GM18519 (cell line): ENCODE data around the gene AHCYL2.
"Not testable (repeated sequence)": the region's sequence is repeated elsewhere in the genome, so short reads cannot be mapped to it uniquely, and the experiment has no call there.

Experiments used
- ATAC-seq: cut with Tn5 transposase; IDR thresholded peaks from one replicate; pipeline ENCODE4 v1.9.1; 2021; ENCODE audit warnings: mild to moderate bottlenecking, moderate library complexity; ENCODE audit not compliant: unreplicated experiment, low FRiP score

The AHCYL2 gene

DNA sequence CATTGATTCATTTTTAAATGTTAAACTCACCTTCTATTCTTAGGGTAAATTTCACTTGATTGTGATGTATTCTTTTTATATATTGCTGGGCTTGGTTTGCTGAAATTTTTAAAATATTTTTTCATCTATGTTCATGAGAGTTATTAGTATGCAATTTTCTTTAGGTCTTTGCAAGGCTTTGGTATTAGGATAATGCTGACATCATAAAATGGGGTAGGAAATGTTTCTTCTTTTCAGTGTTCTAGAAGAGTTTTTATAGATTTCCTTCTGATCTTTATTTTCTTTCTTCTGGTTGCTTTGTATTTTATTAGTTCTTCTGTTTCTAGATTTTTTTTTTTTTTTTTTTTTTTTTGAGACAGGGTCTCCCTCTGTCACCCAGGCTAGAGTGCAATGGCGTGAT lies 56.3 kb downstream of the AHCYL2 start:
- no peak for ATAC-seq

DNA sequence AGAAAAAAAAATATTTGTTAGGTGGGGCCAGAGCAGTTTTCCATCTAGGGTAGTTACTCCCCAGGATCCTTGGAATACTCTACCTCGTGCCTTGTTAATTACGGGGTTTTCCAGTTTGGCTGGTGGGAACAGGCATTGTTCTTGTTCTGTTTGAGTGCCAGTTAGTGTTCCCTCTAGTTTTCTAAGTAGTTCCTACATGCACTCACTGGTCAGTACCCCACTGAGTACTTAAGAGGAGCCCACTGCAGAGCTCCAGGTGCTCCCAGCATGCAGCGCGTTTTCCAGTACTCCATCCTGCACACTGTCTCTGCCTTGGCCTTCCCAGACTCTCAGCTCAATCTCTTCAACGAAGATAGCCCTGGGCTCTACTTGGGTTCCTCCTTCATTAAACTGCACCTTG lies 58.0 kb downstream of the AHCYL2 start:
- no peak for ATAC-seq

DNA sequence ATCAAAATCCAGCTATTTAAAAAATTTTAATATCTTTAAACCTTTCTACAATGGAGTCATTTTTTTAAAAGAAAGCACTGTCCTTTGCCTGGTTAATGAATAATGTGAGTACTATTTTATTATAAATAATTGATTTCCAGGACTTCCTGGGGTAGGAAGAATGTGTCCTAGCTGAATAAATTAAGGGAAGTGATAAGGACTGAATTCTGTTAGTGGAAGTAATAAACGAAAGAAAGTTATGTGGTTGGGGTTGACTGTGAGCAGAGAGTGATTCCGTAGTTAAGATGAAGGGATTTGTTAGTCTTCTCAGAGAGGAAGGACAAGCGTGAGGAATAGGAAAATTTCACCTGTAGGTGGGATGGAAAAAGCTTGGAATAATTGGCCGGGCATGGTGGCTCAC lies 59.1 kb downstream of the AHCYL2 start:
- ATAC-seq = no peak

DNA sequence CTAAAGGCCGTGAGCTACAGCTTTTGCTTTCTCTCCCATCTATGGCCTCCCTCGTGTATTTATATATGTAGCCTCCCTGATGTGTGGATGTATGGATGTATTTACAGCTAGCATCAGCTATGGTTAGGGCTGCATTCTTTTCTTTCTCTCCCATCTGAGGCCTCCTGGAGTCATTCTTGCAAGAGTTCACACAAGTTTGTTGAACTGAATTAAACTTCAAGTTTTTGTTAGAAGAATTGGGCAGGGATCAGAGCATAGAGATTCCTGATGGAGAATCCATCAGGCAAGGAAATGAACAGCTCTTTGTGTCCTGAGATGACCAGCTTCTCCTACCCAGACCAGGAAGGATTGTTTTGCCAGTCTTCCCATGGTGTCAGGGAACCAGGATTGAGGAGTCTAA lies 60.3 kb downstream of the AHCYL2 start:
- no peak for ATAC-seq

DNA sequence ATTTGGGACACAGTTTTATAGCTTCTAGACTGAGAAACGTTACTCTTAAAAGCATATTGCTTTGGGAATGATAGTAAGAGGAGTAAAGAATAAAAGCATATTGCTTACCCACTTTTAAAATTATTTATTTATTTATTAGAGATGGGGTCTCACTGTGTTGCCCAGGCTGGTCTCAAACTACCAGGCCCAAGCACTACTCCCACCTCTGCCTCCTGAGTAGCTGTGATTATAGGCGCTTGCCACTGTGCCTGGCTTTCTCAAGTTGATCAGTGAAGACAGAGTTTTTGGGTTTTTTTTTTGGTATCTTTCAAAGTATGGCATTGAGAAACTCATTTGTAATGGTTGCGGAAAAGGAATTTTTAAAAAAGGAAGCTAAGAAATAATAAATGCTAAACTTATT lies 68.0 kb downstream of the AHCYL2 start:
- ATAC-seq = no peak

DNA sequence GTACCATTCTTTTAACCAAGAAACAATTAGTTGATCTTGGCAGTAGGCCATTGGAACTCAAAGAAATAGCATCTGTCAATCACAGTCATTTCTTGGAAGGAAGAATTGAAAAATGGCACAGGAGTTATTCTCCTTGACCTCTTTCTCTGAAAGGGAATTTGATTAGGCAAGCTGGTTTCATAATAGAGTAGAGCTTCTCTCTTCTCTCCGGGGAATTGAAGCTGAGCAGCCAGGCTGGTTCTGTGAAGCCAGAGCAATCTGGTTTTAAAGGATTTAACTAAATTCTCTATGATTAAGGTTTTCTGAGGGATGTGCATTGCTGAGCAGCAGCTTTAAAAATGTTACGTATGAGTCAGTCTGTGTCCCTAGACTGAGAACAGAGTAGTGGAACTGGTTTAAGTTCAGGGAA lies 70.2 kb downstream of the AHCYL2 start:
- no peak for ATAC-seq

DNA sequence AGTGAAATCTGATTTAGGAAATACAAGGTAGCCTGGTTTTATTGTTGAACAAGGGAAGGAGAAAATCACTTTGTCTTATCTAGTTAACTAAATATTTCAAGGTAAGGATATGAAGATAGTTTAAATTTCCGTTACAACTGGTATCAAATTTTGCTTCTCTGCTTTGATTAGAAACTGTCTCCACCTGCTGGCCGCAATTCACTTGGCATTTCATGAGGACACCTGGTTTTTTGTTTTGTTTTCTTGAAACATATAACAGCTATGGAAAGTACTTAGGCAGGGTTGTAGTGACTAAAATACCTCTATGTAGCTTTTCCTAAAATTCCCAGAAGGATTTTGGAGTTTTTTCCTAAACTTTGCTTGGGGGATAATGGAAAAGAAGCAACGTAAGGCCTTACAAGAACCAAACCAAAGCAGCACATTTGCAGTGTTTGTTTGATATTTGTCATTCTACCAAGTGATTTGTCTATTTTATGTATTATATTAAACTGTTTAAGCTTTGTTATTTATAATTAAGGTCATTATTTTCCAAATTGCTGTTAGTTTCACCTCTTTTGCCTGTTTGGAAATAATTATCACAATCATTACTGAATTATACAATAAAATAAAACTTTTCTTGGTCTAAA lies 73.6 kb downstream of the AHCYL2 start:
- no peak for ATAC-seq

DNA sequence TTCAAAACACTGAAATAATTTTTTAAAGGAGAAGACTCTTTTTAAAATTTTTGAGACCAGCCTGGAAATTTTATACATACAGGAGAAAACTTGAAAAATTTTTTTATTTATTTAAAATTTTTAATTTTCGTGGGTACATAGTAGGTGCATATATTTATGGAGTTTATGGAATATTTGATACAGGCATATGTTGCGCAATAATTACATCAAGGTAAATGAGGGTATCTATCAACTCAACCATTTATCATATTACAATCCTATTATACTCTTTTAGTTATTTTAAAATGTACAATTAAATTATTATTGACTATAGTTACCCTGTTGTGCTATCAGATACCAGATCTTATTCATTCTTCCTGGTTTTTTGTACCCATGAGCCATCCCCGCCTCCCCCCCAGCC lies 75.1 kb downstream of the AHCYL2 start:
- ATAC-seq = no peak

DNA sequence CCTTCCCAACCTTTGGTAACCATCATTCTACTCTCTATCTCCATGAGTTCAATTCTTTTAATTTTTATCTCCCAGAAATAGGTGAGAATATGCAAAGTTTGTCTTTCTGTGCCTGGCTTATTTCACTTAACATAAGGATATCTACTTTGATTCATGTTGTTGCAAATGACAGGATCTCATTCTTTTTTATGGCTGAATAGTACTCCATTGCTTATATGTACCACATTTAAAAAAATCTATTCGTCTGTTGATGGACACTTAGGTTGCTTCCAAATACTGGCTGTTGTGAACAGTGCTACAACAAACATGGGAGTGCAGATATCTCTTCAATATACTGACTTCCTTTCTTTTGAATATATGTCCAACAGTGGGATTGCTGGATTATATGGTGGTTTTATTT lies 75.5 kb downstream of the AHCYL2 start:
- not testable (repeated sequence) for ATAC-seq

DNA sequence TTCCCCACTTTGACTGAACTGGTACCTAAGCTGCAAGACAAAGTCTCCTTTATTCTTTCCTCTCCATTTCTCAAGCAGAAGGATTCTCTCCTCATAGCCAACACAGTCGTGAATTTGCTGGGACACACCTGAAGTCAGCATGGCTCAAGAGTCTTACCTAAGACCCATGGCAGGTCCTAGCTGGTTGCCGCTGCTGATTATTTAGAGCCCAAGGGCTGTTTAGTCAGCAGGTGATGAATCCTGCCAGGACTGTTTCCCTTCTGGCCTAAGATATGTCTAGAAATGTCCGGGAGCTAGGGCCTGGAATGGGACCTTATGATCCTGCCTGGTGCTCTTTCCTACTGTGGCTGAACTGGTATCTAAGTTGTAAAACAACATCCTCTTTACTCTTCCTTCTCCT lies 82.8 kb downstream of the AHCYL2 start:
- no peak for ATAC-seq

DNA sequence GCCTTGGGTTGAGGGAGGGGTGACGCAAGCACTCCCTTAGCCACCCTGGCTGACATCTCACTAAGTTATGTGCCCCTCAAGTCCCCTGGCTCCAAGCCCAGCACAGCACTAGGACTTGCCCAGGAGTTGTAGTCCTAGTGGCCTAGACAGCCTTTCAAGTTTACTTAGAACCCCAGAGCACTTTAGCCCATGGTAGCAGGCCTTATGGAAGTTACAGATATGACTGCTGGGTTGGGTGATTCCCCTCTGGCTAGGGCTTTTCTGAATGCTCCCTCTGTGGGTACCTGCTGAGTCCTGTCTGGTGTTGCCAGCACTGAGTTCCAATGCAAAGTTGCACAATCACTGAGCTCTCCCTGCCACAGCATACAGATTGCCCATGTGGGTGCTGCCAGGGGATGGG lies 83.2 kb downstream of the AHCYL2 start:
- no peak for ATAC-seq

DNA sequence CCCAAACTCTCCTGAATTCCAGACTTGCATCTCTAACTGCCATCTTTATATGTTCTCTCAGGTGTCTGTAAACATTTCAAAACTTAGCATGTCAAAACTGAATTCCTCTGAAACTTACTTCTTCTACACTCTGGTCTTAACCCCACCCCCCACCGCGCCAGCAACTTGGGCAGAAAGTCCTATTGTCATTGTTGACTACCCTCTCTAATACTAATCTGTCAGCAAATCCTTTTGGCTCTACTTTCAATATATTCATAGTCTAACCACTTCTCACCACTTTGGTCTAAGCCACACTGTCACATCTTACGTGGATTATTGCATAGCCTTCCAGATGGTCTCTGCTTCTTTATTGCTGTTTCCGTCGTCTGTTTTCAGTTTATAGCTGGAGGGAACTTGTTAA lies 86.6 kb downstream of the AHCYL2 start:
- ATAC-seq = no peak

DNA sequence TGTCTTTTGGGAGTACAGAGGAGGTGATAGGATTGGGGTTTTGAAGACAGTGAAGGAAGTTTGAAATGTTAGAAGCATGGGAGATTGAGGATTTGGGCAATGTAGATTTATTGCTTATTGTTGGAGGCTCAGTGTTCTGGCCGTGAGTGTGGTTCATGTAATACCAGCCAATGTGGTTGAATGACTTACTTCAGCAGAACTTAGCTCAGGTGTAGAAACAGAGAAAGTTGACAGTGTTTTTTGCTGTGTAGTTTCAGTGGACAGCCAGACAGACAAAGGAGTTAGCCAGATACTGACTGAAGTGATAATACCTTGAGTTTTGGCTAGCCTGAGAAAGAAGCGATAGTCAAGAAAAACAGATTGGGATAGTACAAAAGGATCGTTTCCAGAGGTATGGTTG lies 88.5 kb downstream of the AHCYL2 start:
- ATAC-seq = no peak

DNA sequence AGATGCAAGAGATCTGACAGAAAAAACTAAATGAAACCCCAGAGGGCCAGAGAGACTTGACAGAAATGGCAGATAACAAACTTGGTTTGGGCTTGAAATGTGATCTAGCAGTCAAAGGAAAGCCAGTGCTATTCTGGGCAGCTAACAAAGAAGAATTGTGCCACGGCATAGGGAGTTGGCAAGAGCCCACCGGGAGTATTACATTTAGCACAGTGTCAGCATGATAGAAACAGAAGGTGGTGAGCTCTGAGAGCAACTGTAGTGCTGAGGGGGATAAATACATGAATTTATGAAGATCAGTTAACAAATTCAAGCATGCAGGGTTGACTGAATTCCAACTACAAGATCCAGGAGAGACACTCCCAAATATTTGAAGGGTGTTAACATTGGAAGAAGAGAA lies 91.1 kb downstream of the AHCYL2 start:
- ATAC-seq = no peak

DNA sequence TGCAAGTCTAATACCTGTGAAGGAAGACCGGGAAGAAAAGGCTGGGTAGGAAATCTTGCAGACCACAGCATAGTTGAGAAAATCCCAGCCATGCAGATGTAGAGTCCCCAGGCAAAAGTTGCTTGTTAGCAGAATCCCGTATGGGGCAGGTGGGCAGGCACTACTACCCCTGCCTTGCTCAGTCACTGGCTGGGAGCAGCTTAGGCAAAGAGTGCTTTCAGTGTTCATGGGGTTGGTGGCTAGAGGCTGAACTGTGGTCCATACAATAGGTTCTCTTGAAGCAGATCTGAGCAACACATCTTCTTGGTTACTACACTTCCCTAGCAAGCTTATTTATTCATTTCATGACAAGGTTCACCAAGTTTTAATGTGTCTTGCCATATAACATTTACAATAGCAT lies 92.6 kb downstream of the AHCYL2 start:
- ATAC-seq = no peak

DNA sequence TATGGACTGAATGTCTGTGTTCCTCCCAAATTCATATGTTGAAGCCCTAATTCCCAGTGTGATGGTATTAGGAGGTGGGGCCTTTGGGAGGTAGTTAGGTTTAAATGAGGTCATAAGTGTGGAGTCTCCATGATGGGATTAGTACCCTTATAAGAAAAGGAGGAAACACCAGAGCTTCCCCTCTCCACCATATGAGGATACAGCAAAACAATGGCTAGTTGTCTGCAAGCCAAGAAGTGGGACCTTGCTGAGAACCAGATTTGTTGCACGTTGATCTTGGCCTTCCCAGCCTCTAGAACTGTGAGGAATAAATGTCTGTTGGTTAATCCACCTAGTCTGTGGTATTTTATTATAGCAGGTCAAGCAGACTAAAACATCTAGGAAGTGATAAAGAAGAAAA lies 102.2 kb downstream of the AHCYL2 start:
- ATAC-seq = no peak

DNA sequence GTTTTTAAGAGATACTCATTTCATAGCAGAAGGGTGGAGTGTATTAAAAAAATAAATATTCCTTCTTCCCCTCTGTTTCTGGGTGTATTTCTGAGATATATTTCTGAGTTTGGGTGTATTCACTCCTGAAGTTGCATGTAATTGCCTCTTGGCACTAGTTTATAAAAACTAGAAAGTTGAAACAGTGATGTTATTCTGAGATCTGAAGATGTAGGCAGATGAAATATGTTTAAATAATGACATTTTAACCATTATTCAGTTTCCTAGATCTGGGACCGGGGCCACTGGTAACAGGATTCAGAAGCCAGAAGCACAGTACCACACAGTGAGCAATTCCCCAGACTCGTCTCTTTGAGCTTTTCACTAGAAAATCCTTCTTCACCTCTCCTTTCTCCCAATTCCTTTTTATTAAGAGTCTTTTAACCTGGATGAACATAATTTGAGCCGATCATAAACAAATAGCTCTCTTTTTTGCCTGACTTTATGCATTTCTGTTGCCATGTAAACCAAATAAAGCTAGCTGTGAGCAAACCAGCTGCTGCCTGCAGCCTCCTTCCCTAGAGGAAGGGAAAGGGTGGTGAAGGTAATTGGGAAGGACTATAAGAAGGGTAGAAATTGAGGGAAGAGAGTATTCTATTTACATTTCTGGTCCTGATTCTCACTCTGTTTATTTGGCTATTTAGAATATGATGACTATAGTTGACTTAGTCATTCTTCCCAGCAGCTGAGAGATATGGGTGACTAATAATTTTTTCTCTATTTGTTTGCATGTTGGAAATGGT lies 107.6 kb downstream of the AHCYL2 start:
- no peak for ATAC-seq

DNA sequence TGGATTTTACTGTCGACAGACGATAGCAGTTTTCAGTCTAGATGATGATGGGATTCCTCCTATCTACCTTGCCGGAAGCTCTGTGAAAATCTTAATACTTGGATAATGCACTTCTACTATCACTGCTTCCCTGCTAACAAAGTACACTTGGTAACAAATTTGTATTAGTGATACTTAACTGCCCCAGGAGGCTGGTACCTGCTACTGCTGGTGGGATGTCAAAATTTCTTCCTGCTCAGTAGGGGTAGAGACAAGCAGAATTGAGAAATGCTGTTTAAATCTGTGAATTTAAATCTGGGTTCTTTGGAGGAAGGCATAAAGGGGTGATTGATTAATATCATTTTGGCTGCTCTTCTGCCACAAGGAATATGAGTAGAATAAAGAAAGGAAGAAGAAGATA lies 109.6 kb downstream of the AHCYL2 start:
- no peak for ATAC-seq

DNA sequence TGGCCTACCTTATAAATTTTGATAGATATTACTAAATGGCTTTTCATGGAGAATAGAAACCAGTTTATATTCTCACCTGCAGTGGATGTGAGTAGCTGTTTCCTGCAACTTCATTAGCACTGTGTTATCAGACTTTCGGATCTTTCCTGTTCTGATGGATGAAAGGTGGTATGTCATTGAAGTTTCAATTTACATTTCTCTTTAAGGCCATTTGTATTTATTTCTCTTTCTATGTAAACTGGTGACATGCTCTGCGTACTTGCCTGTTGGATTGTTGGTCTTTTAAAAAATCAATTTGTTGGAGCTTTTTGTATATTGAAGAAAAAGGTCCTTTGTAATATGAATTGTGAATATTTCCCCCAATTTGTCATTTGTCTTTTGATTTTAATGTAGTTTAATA lies 113.6 kb downstream of the AHCYL2 start:
- ATAC-seq = no peak

DNA sequence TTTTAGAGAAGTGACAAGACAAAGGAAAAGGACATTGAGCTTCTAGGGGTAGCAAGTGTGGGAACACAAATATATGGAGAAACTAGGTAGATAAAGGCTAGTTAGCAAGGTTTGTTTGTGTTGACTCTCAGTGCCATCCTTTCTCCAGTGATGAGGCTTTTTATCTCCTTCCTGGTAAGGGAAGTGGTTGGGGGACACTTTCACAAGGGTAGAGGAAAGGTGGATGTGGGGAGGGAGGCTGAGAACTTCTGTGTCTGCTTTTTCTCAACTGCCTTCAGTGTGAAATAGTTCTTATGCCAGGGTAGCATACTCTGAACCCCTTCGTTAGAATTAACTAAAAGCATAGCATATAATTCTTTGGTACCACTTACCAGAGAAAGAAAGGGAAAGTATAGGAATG lies 116.4 kb downstream of the AHCYL2 start:
- ATAC-seq = no peak

DNA sequence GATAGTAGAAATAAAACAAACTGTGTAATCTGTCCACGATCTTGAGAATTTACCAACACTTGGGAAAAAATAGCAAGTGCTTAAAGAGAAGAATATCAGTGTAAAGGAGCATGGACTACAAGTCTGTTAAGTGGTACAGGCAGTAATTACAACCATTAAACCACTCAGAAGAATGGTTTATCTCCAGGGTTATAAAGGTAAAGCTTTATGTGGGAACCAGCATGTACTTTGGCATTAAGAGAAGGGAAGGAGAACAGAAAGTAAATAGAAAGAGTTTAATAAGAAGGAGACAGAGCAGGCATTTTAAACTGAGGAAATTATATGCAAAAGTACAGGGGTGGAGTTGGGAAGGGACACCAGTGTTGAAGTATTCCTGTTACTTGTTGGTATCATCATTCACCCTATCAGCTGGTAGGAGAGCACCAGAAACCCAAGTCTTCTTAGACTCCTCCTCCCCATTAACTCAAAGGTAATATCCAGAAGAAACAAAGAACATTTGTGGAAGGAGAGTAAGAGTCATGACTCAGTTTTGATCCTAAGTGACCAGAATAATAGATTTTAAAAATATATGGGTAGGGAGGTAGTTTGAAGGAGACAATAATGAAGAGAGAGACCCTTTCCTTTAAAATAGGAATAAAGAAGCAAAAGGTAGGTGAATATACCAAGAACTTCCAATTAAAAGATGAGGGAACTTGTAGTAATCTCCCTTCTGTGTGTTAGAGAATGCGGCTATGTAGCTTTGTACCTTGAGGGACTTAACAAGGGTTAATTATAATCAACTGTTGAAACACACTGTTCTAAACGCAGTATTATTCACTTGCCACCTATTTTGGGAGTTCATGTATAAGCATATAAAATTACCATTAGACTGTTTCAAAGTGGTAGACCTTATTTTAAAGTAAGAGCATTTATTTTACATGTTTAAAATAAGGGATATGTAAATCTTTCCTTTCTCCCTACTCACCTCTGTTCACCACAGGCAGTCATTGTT lies 117.3 kb downstream of the AHCYL2 start:
- no peak for ATAC-seq
